ENCODE data around the gene SCRN2.

Gene SCRN2

GRCh38 chr17:47860386-47860785, 19.3 kb upstream of the SCRN2 start:
- no peak overlapping the region for H3K4me3 ChIP-seq (ENCODE audit: low read length)
- no peak for TF ChIP-seq ZNF274 (IDR thresholded peaks at IDR 0.05; ENCODE audit: low read depth, low read length)

- TF ChIP-seq ZNF274 (IDR thresholded peaks at IDR 0.05; ENCODE audit: low read depth, low read length) = no peak
- no peak overlapping the region for H3K4me3 ChIP-seq (ENCODE audit: low read length)
These were observed 16.7 kb upstream of the SCRN2 start for GRCh38 chr17:47857551-47858455.

- no peak overlapping the region for H3K4me3 ChIP-seq (ENCODE audit: low read length)
- no peak for TF ChIP-seq ZNF274 (IDR thresholded peaks at IDR 0.05; ENCODE audit: low read depth, low read length)
These were observed 15.8 kb upstream of the SCRN2 start for GRCh38 chr17:47856830-47857229.

- TF ChIP-seq ZNF274 (IDR thresholded peaks at IDR 0.05; ENCODE audit: low read depth, low read length) = no peak
- H3K4me3 ChIP-seq (ENCODE audit: low read length) = no peak overlapping the region
These were observed 14.7 kb upstream of the SCRN2 start for GRCh38 chr17:47855737-47856136.

GRCh38 chr17:47853616-47854015, 12.5 kb upstream of the SCRN2 start:
- H3K4me3 ChIP-seq (ENCODE audit: low read length) = no peak overlapping the region
- TF ChIP-seq ZNF274 (IDR thresholded peaks at IDR 0.05; ENCODE audit: low read depth, low read length) = no peak

GRCh38 chr17:47852113-47852949, 11.3 kb upstream of the SCRN2 start:
- TF ChIP-seq ZNF274 (IDR thresholded peaks at IDR 0.05; ENCODE audit: low read depth, low read length) = no peak
- H3K4me3 ChIP-seq (ENCODE audit: low read length) = no peak overlapping the region

GRCh38 chr17:47851764-47852112, 10.7 kb upstream of the SCRN2 start:
- H3K4me3 ChIP-seq (ENCODE audit: low read length) = no peak overlapping the region
- TF ChIP-seq ZNF274 (IDR thresholded peaks at IDR 0.05; ENCODE audit: low read depth, low read length) = no peak

- no peak for TF ChIP-seq ZNF274 (IDR thresholded peaks at IDR 0.05; ENCODE audit: low read depth, low read length)
- H3K4me3 ChIP-seq (ENCODE audit: low read length) = no peak within 1 kb of the TSS
These were observed 9.9 kb upstream of the SCRN2 start, which contains the start of gene SP6 for GRCh38 chr17:47850692-47851573. SP6 (minus strand) TSS chr17:47851163; CDS start chr17:47848429, 2,734 bp downstream.

- TF ChIP-seq ZNF274 (IDR thresholded peaks at IDR 0.05; ENCODE audit: low read depth, low read length) = no peak
- no peak overlapping the region for H3K4me3 ChIP-seq (ENCODE audit: low read length)
These were observed 9.3 kb upstream of the SCRN2 start for GRCh38 chr17:47850373-47850691.

- TF ChIP-seq ZNF274 (IDR thresholded peaks at IDR 0.05; ENCODE audit: low read depth, low read length) = no peak
- H3K4me3 ChIP-seq (ENCODE audit: low read length) = no peak overlapping the region
These were observed 7.1 kb upstream of the SCRN2 start for GRCh38 chr17:47848198-47848513.

GRCh38 chr17:47847341-47848197, 6.5 kb upstream of the SCRN2 start:
- no peak overlapping the region for H3K4me3 ChIP-seq (ENCODE audit: low read length)
- TF ChIP-seq ZNF274 (IDR thresholded peaks at IDR 0.05; ENCODE audit: low read depth, low read length) = no peak

GRCh38 chr17:47846716-47847340, 5.8 kb upstream of the SCRN2 start:
- TF ChIP-seq ZNF274 (IDR thresholded peaks at IDR 0.05; ENCODE audit: low read depth, low read length) = no peak
- H3K4me3 ChIP-seq (ENCODE audit: low read length) = no peak overlapping the region

- no peak for TF ChIP-seq ZNF274 (IDR thresholded peaks at IDR 0.05; ENCODE audit: low read depth, low read length)
- H3K4me3 ChIP-seq (ENCODE audit: low read length) = no peak overlapping the region
These were observed 4.6 kb upstream of the SCRN2 start for GRCh38 chr17:47845716-47846075.
